Liver (tissue), 3 donors: ENCODE measurements around the gene TDP2.

Experiments
- CTCF ChIP-seq: fragments of 150-350 bp; IDR thresholded peaks from 2 replicates; pipeline ENCODE4 v1.5.1; 2017; ENCODE audit warnings: improper control_type of control experiment, low read depth, low read length; ENCODE audit not compliant: missing input control
- FOXA1 ChIP-seq: IDR thresholded peaks from 2 replicates; pipeline ENCODE4 v1.6.1; 2016; ENCODE audit warnings: antibody characterized with exemption
- HNF4G ChIP-seq: IDR thresholded peaks from 2 replicates; pipeline ENCODE4 v1.6.1; 2016; ENCODE audit warnings: antibody characterized with exemption
- JUND ChIP-seq, 2 donors: IDR thresholded peaks; 2 replicates each; pipeline ENCODE4 v1.6.1; 2016; ENCODE audit warnings: antibody characterized with exemption in 2 of 2
- MAX ChIP-seq: IDR thresholded peaks from 2 replicates; pipeline ENCODE4 v1.6.1; 2016; ENCODE audit warnings: antibody characterized with exemption
- RAD21 ChIP-seq, 2 donors: IDR thresholded peaks; 2 replicates each; pipeline ENCODE4 v1.6.1; 2016; ENCODE audit warnings: antibody characterized with exemption in 2 of 2, mild to moderate bottlenecking in 2 of 2
- TAF1 ChIP-seq: conservative IDR thresholded peaks from 2 replicates; pipeline ENCODE4 v1.6.1; 2016; ENCODE audit warnings: antibody characterized with exemption, mild to moderate bottlenecking
- YY1 ChIP-seq: IDR thresholded peaks from 2 replicates; pipeline ENCODE4 v1.6.1; 2016; ENCODE audit warnings: antibody characterized with exemption, mild to moderate bottlenecking
- TF ChIP-seq, protein P1 (sequence below): IDR thresholded peaks from 2 replicates; pipeline ENCODE4 v1.6.1; 2016; ENCODE audit warnings: antibody characterized with exemption, mild to moderate bottlenecking
- donor health status: healthy.
- donor health status: healthy.

- no peak for TF ChIP-seq CTCF
- TF ChIP-seq HNF4G = no peak
- TF ChIP-seq MAX = no peak
- no peak for TF ChIP-seq TAF1
- no peak for TF ChIP-seq FOXA1
- TF ChIP-seq RAD21 (IDR thresholded peaks at IDR 0.05) = no peak
- TF ChIP-seq, protein P1, sequence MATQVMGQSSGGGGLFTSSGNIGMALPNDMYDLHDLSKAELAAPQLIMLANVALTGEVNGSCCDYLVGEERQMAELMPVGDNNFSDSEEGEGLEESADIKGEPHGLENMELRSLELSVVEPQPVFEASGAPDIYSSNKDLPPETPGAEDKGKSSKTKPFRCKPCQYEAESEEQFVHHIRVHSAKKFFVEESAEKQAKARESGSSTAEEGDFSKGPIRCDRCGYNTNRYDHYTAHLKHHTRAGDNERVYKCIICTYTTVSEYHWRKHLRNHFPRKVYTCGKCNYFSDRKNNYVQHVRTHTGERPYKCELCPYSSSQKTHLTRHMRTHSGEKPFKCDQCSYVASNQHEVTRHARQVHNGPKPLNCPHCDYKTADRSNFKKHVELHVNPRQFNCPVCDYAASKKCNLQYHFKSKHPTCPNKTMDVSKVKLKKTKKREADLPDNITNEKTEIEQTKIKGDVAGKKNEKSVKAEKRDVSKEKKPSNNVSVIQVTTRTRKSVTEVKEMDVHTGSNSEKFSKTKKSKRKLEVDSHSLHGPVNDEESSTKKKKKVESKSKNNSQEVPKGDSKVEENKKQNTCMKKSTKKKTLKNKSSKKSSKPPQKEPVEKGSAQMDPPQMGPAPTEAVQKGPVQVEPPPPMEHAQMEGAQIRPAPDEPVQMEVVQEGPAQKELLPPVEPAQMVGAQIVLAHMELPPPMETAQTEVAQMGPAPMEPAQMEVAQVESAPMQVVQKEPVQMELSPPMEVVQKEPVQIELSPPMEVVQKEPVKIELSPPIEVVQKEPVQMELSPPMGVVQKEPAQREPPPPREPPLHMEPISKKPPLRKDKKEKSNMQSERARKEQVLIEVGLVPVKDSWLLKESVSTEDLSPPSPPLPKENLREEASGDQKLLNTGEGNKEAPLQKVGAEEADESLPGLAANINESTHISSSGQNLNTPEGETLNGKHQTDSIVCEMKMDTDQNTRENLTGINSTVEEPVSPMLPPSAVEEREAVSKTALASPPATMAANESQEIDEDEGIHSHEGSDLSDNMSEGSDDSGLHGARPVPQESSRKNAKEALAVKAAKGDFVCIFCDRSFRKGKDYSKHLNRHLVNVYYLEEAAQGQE = no peak
- TF ChIP-seq JUND (IDR thresholded peaks at IDR 0.05) = no peak
- TF ChIP-seq YY1 = no peak
These were observed 52.1 kb downstream of the TDP2 start for GRCh38 chr6:24614648-24615047.
